Femur (tissue), 1 donor: ENCODE measurements around the gene SMC1A.
"Not testable (repeated sequence)": the region's sequence is repeated elsewhere in the genome, so short reads cannot be mapped to it uniquely, and the experiment has no call there.

Experiments
- DNase-seq: peaks from one replicate; pipeline ENCODE4 v3.0.0-alpha.2; 2017

Gene SMC1A

GRCh38 chrX:53422086-53422860 lies at the start of gene SMC1A:
SMC1A (minus strand) TSS chrX:53422654; CDS start chrX:53422600, 54 bp downstream.
- peak; percentile 100 for DNase-seq

- DNase-seq = no peak
These were observed 48.9 kb upstream of the SMC1A start for GRCh38 chrX:53471346-53471745.

GRCh38 chrX:53468659-53469058 lies 46.2 kb upstream of the SMC1A start:
- DNase-seq = not testable (repeated sequence)

GRCh38 chrX:53458082-53458481 lies 35.6 kb upstream of the SMC1A start:
- DNase-seq = no peak

DNA sequence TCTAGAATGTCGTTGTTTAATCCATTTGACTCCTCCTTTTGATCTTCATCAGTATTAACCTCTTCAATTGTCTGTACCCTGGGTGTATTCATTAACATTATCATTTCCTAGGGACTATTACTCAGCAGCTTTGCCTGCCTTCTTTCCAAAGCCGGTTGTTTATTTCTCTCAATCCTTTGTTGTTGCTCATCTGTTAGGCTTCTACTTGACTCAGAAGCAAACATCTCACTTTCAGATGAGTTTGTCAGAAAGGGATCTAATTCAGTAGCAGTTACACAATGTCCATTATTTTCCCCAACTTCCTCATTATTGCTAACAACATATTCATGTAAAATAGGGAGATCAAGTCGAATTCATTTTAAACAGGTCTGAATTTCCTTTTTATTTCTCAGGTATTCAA lies 33.8 kb upstream of the SMC1A start:
- no peak for DNase-seq

- no peak for DNase-seq
These were observed 30.4 kb upstream of the SMC1A start for GRCh38 chrX:53452812-53453211.

GRCh38 chrX:53449632-53450031 lies 27.2 kb upstream of the SMC1A start:
- no peak for DNase-seq

DNA sequence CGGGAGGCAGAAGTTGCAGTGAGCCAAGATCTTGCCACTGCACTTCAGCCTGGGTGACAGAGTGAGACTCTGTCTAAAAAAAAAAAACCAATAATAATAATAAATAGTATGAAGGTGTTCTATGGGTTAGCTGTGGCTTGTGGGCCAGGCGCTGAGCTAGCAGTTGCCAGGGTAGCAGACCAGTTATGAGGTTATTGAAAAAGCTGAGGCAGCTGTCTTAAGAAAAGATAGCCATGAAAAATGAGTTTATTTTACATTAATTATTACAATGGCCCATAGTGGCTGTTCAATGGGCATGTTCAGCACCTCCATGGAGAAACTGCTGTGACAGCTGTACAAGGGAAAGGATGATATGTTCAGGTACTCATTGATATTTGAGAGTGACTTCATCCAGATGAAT lies 25.0 kb upstream of the SMC1A start:
- no peak for DNase-seq

DNA sequence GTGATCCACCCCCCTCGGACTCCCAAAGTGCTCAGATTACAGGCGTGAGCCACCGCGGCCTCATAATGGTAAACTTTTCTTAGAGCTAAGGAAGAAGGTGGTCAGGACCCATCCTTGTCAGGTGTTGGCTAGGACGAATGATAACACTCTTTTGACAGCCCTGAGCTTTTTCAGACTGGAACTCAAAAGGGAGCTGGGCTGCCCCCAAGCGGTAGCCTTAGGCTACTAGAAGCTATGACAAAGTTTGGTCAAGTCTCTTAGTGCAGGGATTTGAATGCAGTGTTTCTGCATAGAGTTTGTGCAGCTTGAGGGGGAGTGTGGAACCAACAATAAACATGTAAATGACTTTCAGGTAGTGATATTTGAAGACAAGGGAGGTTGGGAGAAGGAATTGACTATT lies 23.5 kb upstream of the SMC1A start:
- no peak for DNase-seq

- DNase-seq = no peak
These were observed 19.8 kb upstream of the SMC1A start for GRCh38 chrX:53442322-53442631.

DNA sequence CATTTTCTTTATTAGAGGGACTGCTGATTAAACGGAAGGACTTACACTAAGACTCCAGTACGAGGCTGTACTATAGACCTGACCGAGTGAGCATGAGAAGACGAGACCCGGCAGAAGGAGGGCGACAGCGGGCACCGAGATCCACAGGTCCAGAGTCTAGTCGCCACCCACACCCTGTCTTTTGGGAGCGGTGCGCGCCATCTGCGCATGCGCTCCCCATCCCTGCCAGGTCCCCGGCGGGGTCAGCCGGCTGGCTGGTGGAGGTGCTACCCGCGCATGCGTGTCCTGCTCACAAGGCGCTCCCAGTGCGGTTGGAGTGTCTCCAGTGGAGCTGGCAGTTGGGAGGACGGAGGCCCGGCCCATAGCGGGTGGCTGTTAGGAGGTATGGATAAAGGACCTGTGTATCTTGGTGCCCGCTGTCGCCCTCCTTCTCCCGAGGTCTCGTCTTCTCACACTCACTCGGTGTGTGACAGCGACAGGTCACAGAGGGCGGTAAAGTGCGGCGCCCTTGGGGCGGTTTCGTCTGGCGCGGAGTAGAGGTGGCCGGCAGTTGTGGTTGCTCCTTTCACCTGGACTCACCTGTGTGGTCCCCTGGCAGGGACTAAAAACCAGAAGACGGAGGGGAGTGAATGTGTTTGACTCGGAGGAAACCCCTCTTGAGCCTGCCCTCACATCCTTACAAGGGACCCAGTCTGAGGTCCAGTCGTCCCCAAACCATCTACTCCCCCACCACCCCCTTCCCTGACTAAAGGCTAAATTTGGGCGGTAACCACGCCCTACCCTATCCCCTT lies 19.3 kb upstream of the SMC1A start:
- DNase-seq = peak; percentile 77

DNA sequence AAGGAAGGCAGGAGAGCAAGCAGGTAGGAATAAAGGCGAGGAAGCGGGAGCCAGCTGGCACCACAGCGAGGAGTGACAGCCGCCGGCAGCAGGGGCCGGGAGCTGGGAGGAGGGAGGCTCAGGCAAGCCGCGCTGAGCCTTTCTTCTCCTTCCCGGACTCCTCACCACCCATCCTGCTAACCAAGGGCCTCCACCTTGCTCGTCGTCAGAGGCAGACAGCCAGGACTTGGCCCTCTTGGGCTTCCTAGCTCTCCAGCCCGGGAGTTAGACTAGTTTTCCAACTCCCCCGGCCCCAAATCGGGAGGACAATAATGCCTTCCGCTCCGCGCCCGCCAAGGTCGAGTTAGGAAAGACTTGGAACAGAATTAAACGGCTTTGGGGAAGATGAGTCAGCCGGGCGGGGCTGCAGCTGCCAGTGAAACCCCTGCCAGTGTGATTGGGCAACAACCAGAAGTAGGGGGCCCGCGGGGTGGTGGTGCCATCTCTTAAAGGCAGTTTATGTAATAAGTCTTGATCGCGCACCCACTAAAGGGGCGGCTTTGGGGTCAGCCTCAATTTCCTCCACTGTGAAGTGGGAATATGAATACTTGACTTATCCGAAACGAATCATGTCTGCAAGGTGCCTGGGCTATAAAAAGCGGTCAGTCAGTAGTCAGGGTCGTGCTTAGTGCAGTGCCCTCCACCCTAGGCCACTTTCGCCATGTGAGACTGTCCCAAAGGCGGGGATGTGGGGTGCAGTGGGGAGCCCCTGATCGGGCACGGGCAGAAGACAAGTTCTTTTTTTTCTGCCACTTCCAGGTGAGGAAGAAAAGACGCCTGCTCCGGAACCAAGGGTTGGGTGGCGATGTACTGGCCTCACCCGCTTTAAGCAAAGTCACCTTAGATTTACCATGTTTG lies 18.4 kb upstream of the SMC1A start:
- DNase-seq = peak; percentile 53

GRCh38 chrX:53440101-53440500 lies 17.6 kb upstream of the SMC1A start:
- no peak for DNase-seq

DNA sequence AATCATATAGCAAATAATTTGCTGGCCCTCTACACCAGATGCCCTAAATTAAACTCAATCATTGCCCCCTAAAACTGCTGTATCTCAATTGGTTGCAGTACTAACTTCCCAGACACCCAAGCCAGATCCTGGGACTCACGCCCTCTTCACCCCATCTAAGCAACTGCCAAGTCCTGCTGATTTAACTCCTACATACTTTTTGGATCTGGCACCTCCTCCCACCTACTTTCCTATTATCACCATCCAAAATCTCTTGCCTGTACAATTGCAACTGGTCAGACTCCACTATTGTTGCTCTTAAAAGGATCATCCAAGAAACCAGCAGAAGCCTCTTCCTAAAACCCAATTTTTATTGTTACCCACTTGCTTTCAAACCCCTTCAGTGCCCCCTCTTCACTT lies 16.4 kb upstream of the SMC1A start:
- no peak for DNase-seq

DNA sequence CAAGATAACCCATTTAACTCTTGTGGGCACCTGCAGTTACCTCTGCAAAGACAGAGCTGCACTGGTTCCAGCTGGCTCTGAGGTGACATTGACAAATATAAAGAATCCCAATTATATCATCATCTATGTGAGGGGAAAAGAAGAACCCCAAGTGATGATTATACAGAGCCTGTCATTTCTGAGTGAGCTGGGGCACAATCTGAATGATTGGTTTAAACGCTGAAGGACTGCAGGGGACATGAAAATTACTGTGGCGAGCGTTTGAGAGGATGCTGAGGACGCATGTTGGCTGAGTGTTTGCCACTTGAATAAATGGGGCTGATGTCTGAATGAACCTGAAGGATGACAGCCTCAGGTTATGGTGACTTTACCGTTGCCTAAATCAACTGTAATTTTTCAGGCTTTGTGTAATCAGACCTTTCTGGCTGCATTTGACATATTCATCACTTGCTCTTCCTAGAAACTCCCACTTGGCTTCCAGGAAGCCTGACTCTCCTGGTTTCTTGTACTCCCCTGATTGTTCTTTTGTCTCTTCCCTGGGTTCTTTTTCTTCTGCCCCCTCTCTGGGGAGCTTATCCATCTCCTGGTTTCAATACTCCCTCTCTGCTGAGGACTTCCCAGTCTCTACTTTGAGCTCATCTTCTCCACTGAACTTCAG lies 15.8 kb upstream of the SMC1A start:
- no peak for DNase-seq

- no peak for DNase-seq
These were observed 14.8 kb upstream of the SMC1A start for GRCh38 chrX:53437206-53437605.

DNA sequence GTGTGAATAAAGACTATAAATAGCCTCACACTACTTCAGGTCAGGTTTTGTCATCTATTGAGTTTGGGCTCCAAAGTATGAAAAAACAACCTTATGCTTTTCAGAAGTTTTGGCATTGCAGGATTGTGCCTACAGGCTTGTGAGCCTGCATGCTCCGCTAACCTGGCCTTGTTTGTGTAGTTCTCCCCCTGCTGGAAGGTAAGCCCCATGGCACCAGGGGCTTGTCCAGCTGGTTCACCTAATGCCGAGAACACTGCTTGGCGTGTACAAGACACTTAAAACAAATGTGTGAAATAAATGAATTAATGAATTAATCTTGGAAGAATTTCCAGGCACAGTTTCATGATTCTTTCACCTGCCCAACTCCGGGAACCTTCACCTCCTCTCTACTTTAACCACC lies 13.5 kb upstream of the SMC1A start:
- DNase-seq = peak; percentile 68

DNA sequence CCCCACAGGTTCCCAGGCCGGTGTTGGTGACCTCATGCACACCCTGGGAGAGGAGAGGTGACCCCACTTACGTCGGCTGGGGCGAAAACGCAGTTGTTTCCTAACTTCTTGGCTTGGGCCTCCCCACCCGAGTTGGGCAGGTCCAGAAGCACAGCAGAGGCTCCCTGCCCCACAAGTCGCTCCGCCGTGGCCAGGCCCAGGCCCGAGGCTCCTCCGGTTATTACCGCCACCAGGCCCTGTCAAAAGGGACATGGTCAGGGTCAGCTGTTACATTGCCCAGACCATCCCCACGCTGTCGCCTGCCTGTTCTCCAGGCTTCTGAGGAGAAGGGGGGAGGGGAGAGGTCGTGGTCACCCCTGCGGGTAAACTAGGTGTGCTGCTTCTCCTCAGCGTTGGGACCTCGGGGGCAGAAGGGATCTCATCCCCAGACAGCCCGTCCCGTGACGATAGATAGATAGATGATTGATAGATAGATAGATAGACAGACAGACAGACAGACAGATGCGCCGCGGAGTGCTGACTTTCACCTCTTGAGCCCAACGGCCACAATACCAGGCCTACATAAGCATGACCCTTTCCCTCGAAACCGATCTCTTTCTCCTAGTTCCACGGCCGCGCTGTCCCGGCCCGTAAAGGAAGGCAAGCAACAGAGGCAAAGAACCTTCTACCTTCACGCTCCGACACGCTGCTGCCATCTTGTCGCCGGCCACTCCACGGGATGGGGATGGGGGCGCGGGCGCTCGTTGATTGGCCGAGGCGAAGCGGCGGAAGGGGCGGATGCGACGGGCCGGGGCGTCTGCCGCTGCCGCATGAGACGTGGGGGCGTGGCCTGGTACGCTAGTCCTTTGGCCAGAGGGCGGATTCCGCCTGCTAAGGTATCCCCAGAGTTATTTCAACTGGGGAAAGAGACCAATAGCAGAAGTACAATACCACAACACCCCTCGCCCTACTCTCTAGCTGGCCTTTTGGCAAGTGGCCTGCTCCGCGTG lies 11.5 kb upstream of the SMC1A start, which contains the start of gene HSD17B10:
HSD17B10 (minus strand) TSS at position 720 of the 989 bp plus-strand sequence; CDS start at position 695, 25 bp downstream.
- peak; percentile 91 for DNase-seq

DNA sequence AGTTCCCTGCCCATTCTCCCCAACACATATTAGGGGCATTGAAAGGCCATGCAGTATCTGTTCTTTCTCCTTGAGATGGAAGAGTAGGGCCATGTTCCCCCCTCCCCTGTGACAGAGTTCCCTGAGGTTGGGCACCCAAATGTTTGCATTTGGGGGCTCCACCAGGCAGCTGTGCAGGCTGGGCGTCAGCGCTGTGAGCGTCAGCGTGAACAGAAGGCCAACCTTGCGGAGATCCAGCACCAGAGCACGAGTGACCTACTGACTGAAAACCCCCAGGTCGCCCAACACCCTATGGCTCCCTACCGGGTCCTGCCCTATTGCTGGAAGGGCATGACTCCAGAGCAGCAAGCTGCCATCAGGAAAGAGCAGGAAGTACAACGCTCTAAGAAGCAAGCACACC lies 7.8 kb upstream of the SMC1A start:
- DNase-seq = no peak

- DNase-seq = no peak
These were observed 7.3 kb upstream of the SMC1A start for GRCh38 chrX:53429755-53430154.

GRCh38 chrX:53422861-53423306 lies 430 bp upstream of the SMC1A start, which contains the start of gene RIBC1:
RIBC1 (plus strand) TSS chrX:53422873; CDS start chrX:53426277, 3,404 bp downstream.
- DNase-seq = no peak
